Colonic mucosa (tissue), 4 donors: Measurements from ENCODE around the gene PCDHAC2. TPM values are rescaled to one million over a fixed set of nuclear protein-coding genes. Genes with fewer than 3 reads are reported as not detected.

ENCODE experiments used
- DNase-seq: peaks from one replicate; pipeline ENCODE4 v3.0.0-alpha.2; 2020
- H3K27ac ChIP-seq: fragments of 200-600 bp; one replicate; pipeline ENCODE4 v1.8.0; 2021
- H3K27me3 ChIP-seq: fragments of 200-600 bp; one replicate; pipeline ENCODE4 v1.8.0; 2021
- H3K36me3 ChIP-seq: fragments of 200-600 bp; one replicate; pipeline ENCODE4 v1.8.0; 2021
- H3K4me1 ChIP-seq: fragments of 200-600 bp; one replicate; pipeline ENCODE4 v1.8.0; 2021; ENCODE audit warnings: mild to moderate bottlenecking
- H3K4me3 ChIP-seq: fragments of 200-600 bp; one replicate; pipeline ENCODE4 v1.8.0; 2021
- H3K9ac ChIP-seq, 2 donors: one replicate each; pipeline ENCODE4 v1.7.0; 2013; ENCODE audit warnings: control low read depth in 2 of 2, low read depth in 2 of 2, low read length in 2 of 2
- H3K9me3 ChIP-seq: fragments of 200-600 bp; one replicate; pipeline ENCODE4 v1.8.0; 2021
- CTCF ChIP-seq: fragments of 200-600 bp; IDR thresholded peaks from one replicate; pipeline ENCODE4 v1.8.0; 2022; ENCODE audit warnings: antibody characterized with exemption, mild to moderate bottlenecking
- intact Hi-C: fragments of 100-400 bp; cut with DNase I; formaldehyde crosslinking; loops from one replicate; pipeline ENCODE4 v1.14.1; 2022
- total RNA-seq, 2 donors: library from RNA; stranded (reverse); fragmentation: NEBNext Ultra II Directional in 1 of 2; extraction: Animal tissue kit (Norgen Biotek cat#: 25700) in 1 of 2; gene quantifications; one replicate each; pipeline ENCODE4 v1.2.1, GENCODE V29; 2021
- donor health status: healthy.
- donor health status: DM: no; HTN: no; CAD: no.
- donor health status: DM: no; HTN: no; CAD: no.

PCDHAC2 gene
- total RNA-seq, 2 donors from 2014 or later, result 0.05 to 0.32 TPM

- DNase-seq, result no peak
- H3K36me3 ChIP-seq, result no peaks in the 10 kb centered on the region
- intact Hi-C loops, result no loop called here
- H3K27ac ChIP-seq, result no peak overlapping the region
- TF ChIP-seq CTCF, result no peak
- no peak overlapping the region for H3K9ac ChIP-seq
- H3K4me3 ChIP-seq, result no peak overlapping the region
- H3K9me3 ChIP-seq, result no peaks in the 10 kb centered on the region
- no peaks in the 10 kb centered on the region for H3K27me3 ChIP-seq
- no peaks in the 10 kb centered on the region for H3K4me1 ChIP-seq
These were observed 19.8 kb downstream of the PCDHAC2 start for GRCh38 chr5:140986117-140986521.

GRCh38 chr5:140988100-140988499, 21.8 kb downstream of the PCDHAC2 start:
- no peak overlapping the region for H3K9ac ChIP-seq
- no peak for DNase-seq
- no peaks in the 10 kb centered on the region for H3K4me1 ChIP-seq
- H3K9me3 ChIP-seq, result no peaks in the 10 kb centered on the region
- no peaks in the 10 kb centered on the region for H3K27me3 ChIP-seq
- no peak overlapping the region for H3K27ac ChIP-seq
- no peak overlapping the region for H3K4me3 ChIP-seq
- intact Hi-C loops, result no loop called here
- no peak for TF ChIP-seq CTCF
- no peaks in the 10 kb centered on the region for H3K36me3 ChIP-seq

GRCh38 chr5:140988608-140989007, 22.3 kb downstream of the PCDHAC2 start:
- Histone ChIP-seq H3K36me3 (no peaks in the 10 kb centered on the region), H3K27me3 (no peaks in the 10 kb centered on the region), H3K27ac (no peak overlapping the region), H3K4me3 (no peak overlapping the region), H3K4me1 (no peaks in the 10 kb centered on the region), H3K9me3 (no peaks in the 10 kb centered on the region), H3K9ac (no peak overlapping the region)
- intact Hi-C loops, result no loop called here
- TF ChIP-seq CTCF, result no peak
- DNase-seq, result no peak

GRCh38 chr5:140989254-140990020, 23.2 kb downstream of the PCDHAC2 start:
- no peaks in the 10 kb centered on the region for H3K9me3 ChIP-seq
- no peak overlapping the region for H3K27ac ChIP-seq

GRCh38 chr5:140992828-140993227, 26.6 kb downstream of the PCDHAC2 start:
- no peak for DNase-seq
- Histone ChIP-seq H3K27me3 (no peaks in the 10 kb centered on the region), H3K27ac (no peak overlapping the region), H3K9ac (no peak overlapping the region), H3K36me3 (no peaks in the 10 kb centered on the region), H3K4me1 (no peaks in the 10 kb centered on the region), H3K4me3 (no peak overlapping the region), H3K9me3 (no peaks in the 10 kb centered on the region)
- TF ChIP-seq CTCF, result no peak
- intact Hi-C loops, result no loop called here

More at GRCh38 chr5:140989254-140990020, 23.2 kb downstream of the PCDHAC2 start:
- Histone ChIP-seq H3K4me3 (no peak overlapping the region), H3K27me3 (no peaks in the 10 kb centered on the region), H3K4me1 (no peaks in the 10 kb centered on the region), H3K9ac (no peak overlapping the region), H3K36me3 (no peaks in the 10 kb centered on the region)
- no peak for DNase-seq
- intact Hi-C loops, result no loop called here
- no peak for TF ChIP-seq CTCF
